WI38 (cell line): ENCODE results near the gene TDRD3.

Source experiments
- H3K4me3 ChIP-seq: 2 replicates; pipeline ENCODE4 v1.5.1; 2011; ENCODE audit warnings: low read depth, mild to moderate bottlenecking, control low read depth, low read length
- CTCF ChIP-seq: IDR thresholded peaks from 2 replicates; pipeline ENCODE4 v1.5.1; 2012; ENCODE audit warnings: low read depth, mild to moderate bottlenecking, control low read depth, low read length

The TDRD3 gene

GRCh38 chr13:60492187-60492586, 95.2 kb downstream of the TDRD3 start:
- no peak for TF ChIP-seq CTCF
- H3K4me3 ChIP-seq = no peak overlapping the region

GRCh38 chr13:60494296-60494695, 97.3 kb downstream of the TDRD3 start:
- no peak for TF ChIP-seq CTCF
- no peak overlapping the region for H3K4me3 ChIP-seq

GRCh38 chr13:60501236-60501635, 104.2 kb downstream of the TDRD3 start:
- TF ChIP-seq CTCF = no peak
- H3K4me3 ChIP-seq = no peak overlapping the region

GRCh38 chr13:60509601-60510386, 112.8 kb downstream of the TDRD3 start:
- TF ChIP-seq CTCF = no peak
- no peak overlapping the region for H3K4me3 ChIP-seq

- H3K4me3 ChIP-seq = no peak overlapping the region
- TF ChIP-seq CTCF = no peak
Measured at GRCh38 chr13:60511637-60512036, 114.6 kb downstream of the TDRD3 start.

- H3K4me3 ChIP-seq = no peak overlapping the region
- no peak for TF ChIP-seq CTCF
Measured at GRCh38 chr13:60514891-60515290, 117.9 kb downstream of the TDRD3 start.

- TF ChIP-seq CTCF = no peak
- H3K4me3 ChIP-seq = no peak overlapping the region
Measured at GRCh38 chr13:60519496-60519895, 122.5 kb downstream of the TDRD3 start.
